ENCODE data around the gene TXNDC5.

TXNDC5 gene

DNA sequence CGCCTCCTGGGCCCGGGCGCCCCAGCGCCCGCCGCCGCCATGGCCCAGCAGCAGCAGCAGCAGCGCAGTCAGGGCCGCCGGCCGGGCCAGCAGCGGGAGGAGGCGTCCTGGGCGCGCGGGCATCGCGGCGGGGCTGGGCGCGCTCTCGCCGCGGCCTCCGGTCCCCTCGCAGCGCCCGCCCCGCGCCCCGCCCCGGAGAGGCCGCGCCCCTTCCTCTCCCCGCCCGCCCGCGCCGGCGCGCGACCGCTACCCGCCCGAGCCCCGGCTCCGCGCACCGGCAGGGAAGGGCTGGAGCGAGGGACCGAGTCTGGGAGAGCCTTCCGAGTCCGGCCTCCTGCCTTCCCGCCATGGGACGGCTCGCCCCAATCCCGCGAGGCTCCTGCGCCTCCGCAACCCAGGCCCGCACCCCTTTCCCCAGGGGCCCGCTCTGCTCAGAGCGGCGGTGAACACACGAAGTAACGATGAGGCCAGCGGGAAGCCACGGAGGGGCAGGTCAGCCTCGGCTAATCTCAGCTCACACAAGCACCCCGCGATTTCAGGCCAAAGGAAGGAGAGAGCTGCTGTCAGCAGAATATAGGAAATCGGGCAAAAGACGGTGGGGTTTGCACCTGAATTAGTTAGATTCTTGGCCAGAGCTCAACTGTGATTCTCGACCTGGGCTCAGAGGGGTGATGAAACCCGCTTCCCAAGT, at the start of gene TXNDC5:
Gene TXNDC5 (minus strand): TSS at position 135 of the 691 bp plus-strand sequence. CDS start 12 bp downstream, at position 123.
- DNase-seq (ENCODE audit: low read depth in 2 of 2), result peak; percentile 15 to 61

- no peak for DNase-seq (ENCODE audit: low read depth in 2 of 2)
Measured at GRCh38 chr6:7960141-7960540, 49.6 kb upstream of the TXNDC5 start.

- DNase-seq (ENCODE audit: low read depth in 2 of 2), result no peak
Measured at GRCh38 chr6:7959453-7959852, 48.9 kb upstream of the TXNDC5 start.

GRCh38 chr6:7958464-7958863, 47.9 kb upstream of the TXNDC5 start:
- DNase-seq (ENCODE audit: low read depth in 2 of 2), result no peak

GRCh38 chr6:7956257-7956656, 45.7 kb upstream of the TXNDC5 start:
- no peak for DNase-seq (ENCODE audit: low read depth in 2 of 2)

GRCh38 chr6:7954477-7955200, 44.1 kb upstream of the TXNDC5 start:
- DNase-seq (ENCODE audit: low read depth in 2 of 2), result no peak

DNA sequence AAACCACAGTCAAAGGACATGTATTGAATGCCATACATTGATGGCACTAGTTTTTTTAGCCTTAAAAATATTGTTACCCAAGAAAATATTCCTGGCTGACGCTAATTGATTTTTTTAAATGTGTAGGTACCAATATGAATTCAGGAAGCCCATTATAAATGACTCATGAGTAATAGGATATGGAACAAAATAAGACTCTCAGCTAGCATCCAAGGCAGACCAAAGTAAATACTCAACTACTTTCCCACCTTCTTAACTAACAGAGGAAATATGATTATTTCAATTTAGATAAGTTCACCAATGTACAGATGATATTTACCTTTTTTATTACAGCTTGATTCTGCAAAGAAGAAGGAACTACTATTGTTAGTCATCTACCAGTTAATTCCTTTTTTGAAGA, 43.2 kb upstream of the TXNDC5 start:
- DNase-seq (ENCODE audit: low read depth in 2 of 2), result no peak

DNA sequence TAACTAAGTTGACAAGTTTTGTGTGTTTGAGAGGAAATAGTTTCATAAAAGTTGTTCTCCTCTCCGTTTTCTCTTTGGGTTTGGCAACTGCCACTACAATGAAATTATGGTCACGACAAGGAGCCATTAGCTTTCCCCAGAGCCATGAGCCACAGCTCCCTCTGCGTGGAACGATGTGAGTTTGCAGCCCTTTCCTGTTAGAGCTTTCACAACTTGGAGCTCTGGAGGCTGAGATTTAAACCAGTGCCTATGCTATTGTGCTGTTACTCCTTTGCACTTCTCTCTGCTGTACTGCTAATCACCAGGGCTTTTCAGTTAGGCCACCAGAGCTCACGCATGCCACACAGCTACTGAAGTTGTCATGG, 29.3 kb upstream of the TXNDC5 start:
- DNase-seq (ENCODE audit: low read depth in 2 of 2), result no peak

GRCh38 chr6:7939184-7939863, 28.7 kb upstream of the TXNDC5 start:
- no peak for DNase-seq (ENCODE audit: low read depth in 2 of 2)

DNA sequence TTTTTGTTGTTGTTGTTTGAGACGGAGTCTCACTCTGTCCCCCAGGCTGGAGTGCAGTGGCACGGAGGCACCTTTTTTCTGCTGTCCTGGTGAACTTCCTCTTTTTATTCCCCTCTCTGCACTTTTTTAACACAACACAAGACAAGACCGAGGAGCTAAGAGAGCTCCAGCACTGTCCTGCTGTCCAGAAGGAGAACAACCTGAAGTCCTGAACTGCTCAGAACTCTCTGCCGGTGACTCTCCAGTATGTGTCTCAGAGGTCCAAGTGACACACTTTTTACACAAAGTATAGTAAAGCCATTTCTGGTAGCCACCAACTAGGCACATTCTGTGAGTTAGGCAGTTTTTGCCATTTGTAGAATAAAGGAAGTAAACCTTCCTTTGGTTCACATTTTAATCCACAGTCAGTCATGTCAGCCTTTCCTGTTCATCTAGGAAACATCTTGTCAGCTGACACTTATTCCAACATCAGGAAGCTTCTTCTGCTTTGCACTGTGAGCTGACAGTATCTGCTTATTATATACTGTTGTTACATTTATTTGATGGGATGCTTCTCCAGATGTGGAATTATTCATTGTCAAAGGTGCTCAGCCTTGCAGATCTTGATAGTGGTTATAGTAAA, 28.1 kb upstream of the TXNDC5 start:
- DNase-seq (ENCODE audit: low read depth in 2 of 2), result no peak

GRCh38 chr6:7933794-7934193, 23.2 kb upstream of the TXNDC5 start:
- DNase-seq (ENCODE audit: low read depth in 2 of 2), result no peak

- no peak for DNase-seq (ENCODE audit: low read depth in 2 of 2)
Measured at GRCh38 chr6:7932625-7933024, 22.0 kb upstream of the TXNDC5 start.

DNA sequence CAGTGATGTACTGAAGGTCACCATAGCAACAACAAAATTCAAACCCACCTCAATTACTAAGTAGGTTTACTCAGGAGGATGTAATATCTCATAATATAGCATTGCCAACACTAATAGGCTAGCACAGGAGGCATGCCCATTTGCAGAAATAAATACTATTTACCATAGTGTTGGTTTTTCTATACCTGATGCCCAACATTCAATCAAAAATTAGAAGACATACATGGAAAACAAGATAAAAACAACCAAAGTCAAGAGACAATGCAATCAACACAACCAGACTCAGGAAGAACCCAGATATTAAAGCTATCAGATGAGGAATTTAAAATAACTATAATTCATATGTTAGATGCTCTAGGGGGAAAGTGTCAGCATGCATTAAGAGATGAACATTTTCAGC, 14.3 kb upstream of the TXNDC5 start:
- no peak for DNase-seq (ENCODE audit: low read depth in 2 of 2)

DNA sequence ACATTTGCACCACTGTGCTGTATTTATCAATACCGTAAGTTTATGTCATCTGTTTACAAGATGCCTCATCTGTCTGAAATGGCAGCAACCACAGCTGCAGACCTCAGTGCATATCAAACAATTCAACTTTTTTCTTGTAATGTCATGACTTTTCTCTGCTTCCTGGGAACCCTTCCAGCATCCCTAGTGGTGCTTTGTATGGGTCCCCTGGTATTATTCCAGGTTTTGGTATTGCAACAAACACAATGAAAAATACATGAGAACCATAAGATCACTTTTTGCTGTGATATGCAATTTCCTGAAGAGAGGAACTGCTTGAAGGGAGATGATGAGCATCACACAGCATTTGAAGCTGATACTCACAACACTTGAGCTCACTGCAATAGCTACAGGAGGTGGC, 12.0 kb upstream of the TXNDC5 start:
- DNase-seq (ENCODE audit: low read depth in 2 of 2), result no peak

- DNase-seq (ENCODE audit: low read depth in 2 of 2), result no peak
Measured at GRCh38 chr6:7921632-7922092, 11.1 kb upstream of the TXNDC5 start.

DNA sequence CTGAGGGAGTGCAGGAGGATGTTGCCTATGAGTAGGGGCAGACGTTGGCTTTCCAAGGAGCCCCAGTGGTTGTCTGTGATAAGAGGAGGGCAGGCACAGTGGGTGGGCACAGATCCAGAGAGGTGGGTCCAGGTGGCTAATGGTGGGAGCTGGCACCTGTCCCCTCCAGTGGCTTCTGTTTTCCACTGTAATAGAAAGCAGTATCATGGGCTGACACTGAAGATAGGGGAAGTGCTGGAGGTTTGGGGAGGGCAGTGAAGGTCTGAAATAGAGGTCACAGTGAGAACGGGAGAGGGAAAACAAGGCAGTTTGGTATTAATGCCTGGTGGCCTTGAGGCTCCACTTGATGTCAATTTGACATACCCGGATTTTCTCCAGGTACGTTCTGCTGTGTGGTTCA, 10.5 kb upstream of the TXNDC5 start:
- no peak for DNase-seq (ENCODE audit: low read depth in 2 of 2)

GRCh38 chr6:7920425-7920824, 9.8 kb upstream of the TXNDC5 start:
- DNase-seq (ENCODE audit: low read depth in 2 of 2), result no peak

DNA sequence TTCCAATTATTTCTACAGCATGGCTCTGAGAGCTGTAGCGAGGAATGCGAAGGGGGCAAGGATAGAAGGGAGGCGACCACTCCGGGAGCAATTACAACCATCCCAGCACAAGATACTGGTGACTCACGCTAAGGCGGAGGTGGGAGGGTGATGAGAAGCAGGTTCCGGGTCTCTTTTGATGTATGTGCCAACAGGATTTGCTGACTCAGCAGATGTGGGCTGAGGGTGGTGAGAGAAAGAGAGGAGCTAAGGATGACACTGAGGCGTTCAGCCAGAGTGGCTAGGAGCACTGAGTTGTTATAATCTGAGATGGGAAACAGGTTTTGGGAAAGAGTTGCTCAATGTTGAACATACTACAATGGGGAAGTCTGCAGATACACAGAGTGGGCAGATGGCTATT, 9.3 kb upstream of the TXNDC5 start:
- DNase-seq (ENCODE audit: low read depth in 2 of 2), result peak in 1 of 2 donors; percentile 12

- no peak for DNase-seq (ENCODE audit: low read depth in 2 of 2)
Measured at GRCh38 chr6:7918403-7918802, 7.8 kb upstream of the TXNDC5 start.

- DNase-seq (ENCODE audit: low read depth in 2 of 2), result no peak
Measured at GRCh38 chr6:7917729-7918128, 7.1 kb upstream of the TXNDC5 start.

DNA sequence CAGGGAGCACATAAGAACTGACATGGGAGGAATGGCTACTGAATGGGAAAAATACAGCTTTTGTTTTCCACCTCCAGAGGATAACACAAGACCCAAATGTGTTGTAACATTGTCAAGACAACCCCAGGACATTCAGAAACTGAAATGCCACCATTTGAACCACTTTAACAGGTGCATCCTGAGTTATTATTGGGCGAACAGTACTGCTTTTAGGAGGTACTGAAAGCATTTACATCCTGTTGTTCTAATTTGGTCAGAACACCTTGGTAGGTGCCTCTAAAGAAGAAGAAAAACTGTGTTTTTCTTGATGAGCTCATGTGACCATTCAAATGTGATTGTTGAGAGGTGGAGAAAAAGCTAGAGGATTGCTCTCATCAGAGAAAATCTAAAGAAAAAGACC, 6.4 kb upstream of the TXNDC5 start:
- DNase-seq (ENCODE audit: low read depth in 2 of 2), result no peak

- DNase-seq (ENCODE audit: low read depth in 2 of 2), result no peak
Measured at GRCh38 chr6:7914991-7915789, 4.6 kb upstream of the TXNDC5 start.

Data from stimulated activated CD4-positive, alpha-beta T cell treated with anti-CD3 and anti-CD28 coated beads, Interleukin-1b, Interleukin-23, amount 100 ng/mL, for 1 hour (primary cell).